GM12875 (cell line): ENCODE measurements around the gene PDE9A.

ENCODE experiments used
- H3K4me3 ChIP-seq: one replicate; pipeline ENCODE4 v1.5.1; 2011; ENCODE audit warnings: low read depth, low read length, control low read depth
- TF ChIP-seq, protein P1 (sequence below): IDR thresholded peaks from 2 replicates; pipeline ENCODE4 v1.5.1; 2011; ENCODE audit warnings: low read depth, mild to moderate bottlenecking, control low read depth, inconsistent platforms, low read length, moderate library complexity, borderline replicate concordance; ENCODE audit not compliant: insufficient read depth

The PDE9A gene

DNA sequence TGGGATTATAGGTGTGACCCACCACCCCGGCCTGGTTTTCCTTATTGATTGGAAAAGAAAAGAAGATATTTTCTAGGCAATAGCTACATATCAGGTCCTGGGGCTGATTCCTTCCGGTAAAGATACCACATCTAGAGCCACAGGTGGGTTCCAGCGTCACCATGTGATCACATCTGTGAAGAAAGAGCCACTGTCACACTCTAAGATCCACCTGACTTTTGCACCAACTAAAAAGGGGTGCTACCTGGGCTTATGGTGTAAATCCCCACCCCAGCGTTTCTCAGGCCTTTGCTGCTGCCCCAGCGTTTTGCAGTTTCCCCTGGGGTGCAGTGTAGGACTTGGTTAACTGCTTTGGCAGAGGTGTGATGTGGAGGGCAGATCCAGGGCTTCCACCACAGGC lies 22.3 kb upstream of the PDE9A start:
- no peak overlapping the region for H3K4me3 ChIP-seq

DNA sequence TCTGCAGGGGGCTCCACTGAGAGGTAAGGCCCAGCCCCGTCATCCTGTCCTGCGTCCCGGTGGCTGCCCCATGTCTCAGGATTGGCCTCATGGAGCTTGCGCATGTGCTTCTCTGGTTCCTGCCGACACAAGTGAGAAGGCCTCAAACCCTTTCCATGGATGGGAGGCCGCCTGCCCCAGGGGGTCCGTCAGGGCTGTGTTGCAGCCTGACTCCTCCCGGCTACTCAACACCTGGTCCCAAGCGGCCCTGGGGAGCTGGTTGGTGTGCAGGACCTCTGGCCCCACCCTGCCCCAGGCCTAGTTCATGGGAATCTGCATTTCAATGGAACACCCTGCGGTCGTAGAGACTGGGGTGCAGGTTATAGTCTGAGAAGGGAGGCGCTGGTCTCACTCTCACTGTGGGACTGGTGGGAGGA lies 21.1 kb upstream of the PDE9A start:
- no peak overlapping the region for H3K4me3 ChIP-seq
- TF ChIP-seq, protein P1, sequence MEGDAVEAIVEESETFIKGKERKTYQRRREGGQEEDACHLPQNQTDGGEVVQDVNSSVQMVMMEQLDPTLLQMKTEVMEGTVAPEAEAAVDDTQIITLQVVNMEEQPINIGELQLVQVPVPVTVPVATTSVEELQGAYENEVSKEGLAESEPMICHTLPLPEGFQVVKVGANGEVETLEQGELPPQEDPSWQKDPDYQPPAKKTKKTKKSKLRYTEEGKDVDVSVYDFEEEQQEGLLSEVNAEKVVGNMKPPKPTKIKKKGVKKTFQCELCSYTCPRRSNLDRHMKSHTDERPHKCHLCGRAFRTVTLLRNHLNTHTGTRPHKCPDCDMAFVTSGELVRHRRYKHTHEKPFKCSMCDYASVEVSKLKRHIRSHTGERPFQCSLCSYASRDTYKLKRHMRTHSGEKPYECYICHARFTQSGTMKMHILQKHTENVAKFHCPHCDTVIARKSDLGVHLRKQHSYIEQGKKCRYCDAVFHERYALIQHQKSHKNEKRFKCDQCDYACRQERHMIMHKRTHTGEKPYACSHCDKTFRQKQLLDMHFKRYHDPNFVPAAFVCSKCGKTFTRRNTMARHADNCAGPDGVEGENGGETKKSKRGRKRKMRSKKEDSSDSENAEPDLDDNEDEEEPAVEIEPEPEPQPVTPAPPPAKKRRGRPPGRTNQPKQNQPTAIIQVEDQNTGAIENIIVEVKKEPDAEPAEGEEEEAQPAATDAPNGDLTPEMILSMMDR, result no peak

More for the DNA sequence above, 22.3 kb upstream of the PDE9A start:
- TF ChIP-seq, protein P1, result no peak

DNA sequence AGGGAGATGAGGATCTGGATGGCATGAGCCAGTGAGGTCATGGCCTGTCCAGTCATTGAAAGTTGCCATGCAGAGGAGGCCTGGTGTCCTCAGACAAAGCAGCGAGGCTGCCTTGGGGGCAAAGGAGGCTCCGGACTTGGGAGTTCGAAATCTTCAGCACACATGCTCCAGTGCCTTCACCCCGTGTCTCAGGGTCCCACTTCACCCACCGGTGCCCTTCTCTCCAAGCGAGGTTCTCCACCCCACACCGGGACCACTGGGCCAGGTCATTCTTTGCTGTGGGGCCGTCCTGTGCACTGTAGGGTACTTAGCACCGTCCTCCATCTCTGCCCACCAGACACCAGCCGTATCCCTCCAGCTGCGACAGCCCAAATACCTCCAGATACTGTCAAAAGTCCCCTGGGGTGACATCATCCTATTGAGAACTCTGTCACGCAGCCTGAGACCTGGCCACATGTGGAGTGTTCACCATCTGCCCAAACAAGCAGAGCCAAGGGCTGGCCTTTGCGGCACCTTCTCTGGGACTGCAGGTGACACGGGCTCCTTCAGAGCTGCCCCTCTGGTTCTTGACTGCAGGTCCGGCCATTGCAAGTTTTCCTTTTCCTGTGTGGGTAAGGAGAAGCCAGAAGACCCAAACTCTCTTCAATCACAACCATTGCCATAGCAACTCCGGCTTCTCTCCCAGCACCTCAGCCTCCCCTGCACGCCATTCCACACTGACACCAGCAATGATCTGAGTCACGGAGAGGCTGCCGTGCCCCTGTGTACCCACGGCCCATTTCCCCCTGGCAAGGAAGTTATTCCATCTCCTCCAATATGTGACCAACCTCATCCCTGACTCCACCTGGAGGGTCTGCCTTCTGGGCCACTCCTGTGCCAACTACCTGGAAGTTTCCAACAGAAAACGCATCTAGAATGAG lies 20.4 kb upstream of the PDE9A start:
- TF ChIP-seq, protein P1, result no peak
- no peak overlapping the region for H3K4me3 ChIP-seq

DNA sequence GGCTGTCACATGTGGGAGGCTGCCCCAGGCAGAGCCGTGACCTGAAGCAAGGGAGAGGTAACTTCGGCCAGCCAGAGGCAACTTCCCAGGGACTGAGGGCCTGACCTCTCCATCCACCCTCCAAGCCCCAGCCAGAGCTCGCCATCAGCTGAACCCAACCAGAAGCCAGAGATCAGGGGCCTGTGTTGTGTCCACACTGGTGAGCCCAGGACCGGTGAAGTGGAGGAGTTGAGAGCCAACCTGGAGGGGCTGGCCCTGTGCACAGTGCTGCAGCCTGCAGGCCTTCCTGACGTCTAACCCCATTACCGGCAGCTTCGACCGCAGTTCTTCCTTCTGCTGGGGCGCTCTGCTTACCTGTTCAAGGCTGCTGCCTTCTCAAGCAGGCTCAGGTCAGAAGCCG lies 19.6 kb upstream of the PDE9A start:
- TF ChIP-seq, protein P1, result no peak
- H3K4me3 ChIP-seq, result no peak overlapping the region

DNA sequence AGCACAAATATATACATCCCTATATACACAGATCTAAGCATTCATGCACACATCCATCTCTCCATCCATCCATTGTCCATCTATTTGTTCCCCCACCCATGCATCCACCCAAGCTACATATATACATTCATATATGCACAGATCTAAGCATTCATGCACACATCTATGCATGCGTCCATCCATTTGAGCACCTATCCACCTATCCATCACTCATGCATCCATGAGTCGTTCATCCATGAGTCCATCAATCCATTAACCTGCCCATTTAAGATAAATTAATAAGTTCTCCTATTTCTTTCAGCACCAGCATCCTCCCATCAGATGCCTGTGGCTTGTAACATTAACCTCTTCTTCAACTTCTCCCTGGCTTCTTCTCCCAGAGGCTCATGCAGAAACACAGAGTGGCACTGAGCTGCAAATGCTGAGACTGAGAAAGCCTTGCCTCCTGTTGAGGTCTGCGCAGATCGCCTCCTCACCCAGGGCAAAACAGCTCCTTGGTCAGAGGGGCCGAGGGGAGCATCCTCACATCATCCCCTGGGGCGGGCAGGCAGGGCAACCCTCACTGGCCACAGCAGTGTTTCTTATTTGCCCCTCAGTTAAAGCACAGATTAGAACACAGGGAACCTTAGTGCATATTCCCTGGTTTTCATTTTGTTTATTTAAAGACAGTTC lies 17.4 kb upstream of the PDE9A start:
- H3K4me3 ChIP-seq, result no peak overlapping the region
- TF ChIP-seq, protein P1, result no peak

DNA sequence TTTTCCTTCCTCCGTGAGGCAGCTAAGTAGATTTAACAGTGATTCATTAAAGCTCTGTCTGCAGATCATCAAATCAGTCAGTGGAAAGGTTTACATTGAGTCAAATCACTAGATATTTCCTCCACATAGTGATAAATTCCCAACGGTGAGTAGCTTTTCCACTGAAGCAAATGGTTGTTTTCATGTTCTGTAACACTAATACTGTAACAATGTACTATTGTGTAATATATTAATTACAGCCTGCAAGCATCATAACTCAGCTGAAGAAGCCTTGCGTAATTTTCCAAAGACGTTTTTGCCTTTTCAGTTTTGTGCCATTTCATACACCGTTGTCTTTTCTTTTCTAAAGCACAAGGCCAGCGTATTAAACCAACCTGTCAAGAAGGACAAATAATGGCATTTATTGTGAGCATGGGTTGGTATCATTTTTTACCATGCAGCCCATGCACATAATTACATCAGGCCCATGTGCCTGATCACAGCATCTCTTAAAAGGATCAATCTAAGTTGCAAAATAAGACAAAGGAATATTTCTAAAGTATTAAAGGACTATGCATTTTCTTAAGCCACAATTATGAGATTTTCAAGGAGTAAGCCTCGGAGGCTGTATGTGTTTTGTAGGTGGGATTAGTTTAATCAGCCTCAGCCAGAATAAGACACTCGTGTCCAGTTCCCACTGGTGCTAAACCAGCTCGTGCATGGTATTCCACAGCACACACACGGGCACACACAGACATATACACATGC lies 16.7 kb upstream of the PDE9A start:
- no peak overlapping the region for H3K4me3 ChIP-seq
- TF ChIP-seq, protein P1, result no peak
